Thyroid gland (tissue), 4 donors: ENCODE data around the gene SETD2. TPM values are rescaled to one million over a fixed set of nuclear protein-coding genes. Genes with fewer than 3 reads are reported as not detected.
"Not testable (repeated sequence)": the region's sequence is repeated elsewhere in the genome, so short reads cannot be mapped to it uniquely, and the experiment has no call there.

Experiments
- DNase-seq, 2 donors: peaks; one replicate each; pipeline ENCODE4 v3.0.0-alpha.2; 2019
- H3K27ac ChIP-seq, 3 donors: fragments of 200-600 bp; sonication (generic); 1 replicate in 2 of 3; 2 replicates in 1 of 3; pipeline ENCODE4 v1.5.1; 2016 to 2019; ENCODE audit warnings: mild to moderate bottlenecking in 1 of 3, moderate library complexity in 1 of 3
- H3K27me3 ChIP-seq: fragments of 200-600 bp; sonication (generic); one replicate; pipeline ENCODE4 v1.5.1; 2019
- H3K36me3 ChIP-seq, 2 donors: fragments of 200-600 bp; sonication (generic); one replicate each; pipeline ENCODE4 v1.5.1; 2016 to 2019
- H3K4me1 ChIP-seq, 2 donors: fragments of 200-600 bp; sonication (generic); one replicate each; pipeline ENCODE4 v1.5.1; 2017 to 2019
- H3K4me3 ChIP-seq, 3 donors: fragments of 200-600 bp; sonication (generic); replicated peaks in 1 of 3; 1 replicate in 2 of 3; 2 replicates in 1 of 3; pipeline ENCODE4 v1.5.1; 2016; ENCODE audit warnings: mild to moderate bottlenecking in 1 of 3
- H3K9me3 ChIP-seq: fragments of 200-600 bp; sonication (generic); one replicate; pipeline ENCODE4 v1.5.1; 2017
- POLR2A ChIP-seq, 2 donors: fragments of 450-650 bp; IDR thresholded peaks; one replicate each; pipeline ENCODE4 v1.6.1; 2017; ENCODE audit warnings: antibody characterized with exemption in 2 of 2, mild to moderate bottlenecking in 2 of 2, moderate library complexity in 1 of 2
- WGBS, 2 donors: methylation state at CpG; one replicate each; pipeline ENCODE4 v1.1.5; 2017; 5-methylcytosine and 5-hydroxymethylcytosine counted together
- intact Hi-C: fragments of 100-400 bp; cut with DNase I; formaldehyde crosslinking; loops from one replicate; pipeline ENCODE4 v1.15.1; 2023
- total RNA-seq, 4 donors: library from RNA; depleted of rRNA; stranded (reverse); fragments of >200 nt; gene quantifications; one replicate each; pipeline ENCODE4 v1.2.3, GENCODE V29; 2016
- TF ChIP-seq, protein P1 (sequence below), 6 experiments: fragments of 200-600 bp in 3 of 6; fragments of 450-650 bp in 3 of 6; sonication (generic) in 3 of 6; IDR thresholded peaks; one replicate each; pipeline ENCODE4 v1.5.1; 2016 to 2019; ENCODE audit warnings: antibody characterized with exemption in 6 of 6, mild to moderate bottlenecking in 2 of 6, inconsistent platforms in 1 of 6, moderate library complexity in 1 of 6

Gene SETD2
- total RNA-seq, 4 donors from 2014 or later = 74.3 to 128 (median 85.5) TPM

DNA sequence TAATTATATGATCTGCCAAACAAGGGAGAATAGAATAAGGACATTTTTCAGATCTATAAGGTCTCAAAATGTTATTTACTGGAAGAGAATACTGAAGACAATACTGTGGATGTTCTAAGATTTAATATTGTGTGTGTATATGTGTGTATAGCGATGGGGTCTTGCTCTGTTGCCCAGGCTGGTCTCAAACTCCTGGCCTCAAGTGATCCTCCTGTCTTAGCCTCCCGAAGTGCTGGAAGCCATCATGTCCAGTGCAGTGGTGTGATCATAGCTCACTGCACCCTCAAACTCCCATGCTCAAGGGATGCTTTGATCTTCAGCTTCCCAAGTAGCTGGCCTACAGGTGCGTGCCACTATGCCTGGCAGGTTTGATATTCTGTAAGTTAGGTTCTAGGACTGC, 93.1 kb downstream of the SETD2 start:
- TF ChIP-seq POLR2A (IDR thresholded peaks at IDR 0.05) = no peak
- TF ChIP-seq, protein P1, sequence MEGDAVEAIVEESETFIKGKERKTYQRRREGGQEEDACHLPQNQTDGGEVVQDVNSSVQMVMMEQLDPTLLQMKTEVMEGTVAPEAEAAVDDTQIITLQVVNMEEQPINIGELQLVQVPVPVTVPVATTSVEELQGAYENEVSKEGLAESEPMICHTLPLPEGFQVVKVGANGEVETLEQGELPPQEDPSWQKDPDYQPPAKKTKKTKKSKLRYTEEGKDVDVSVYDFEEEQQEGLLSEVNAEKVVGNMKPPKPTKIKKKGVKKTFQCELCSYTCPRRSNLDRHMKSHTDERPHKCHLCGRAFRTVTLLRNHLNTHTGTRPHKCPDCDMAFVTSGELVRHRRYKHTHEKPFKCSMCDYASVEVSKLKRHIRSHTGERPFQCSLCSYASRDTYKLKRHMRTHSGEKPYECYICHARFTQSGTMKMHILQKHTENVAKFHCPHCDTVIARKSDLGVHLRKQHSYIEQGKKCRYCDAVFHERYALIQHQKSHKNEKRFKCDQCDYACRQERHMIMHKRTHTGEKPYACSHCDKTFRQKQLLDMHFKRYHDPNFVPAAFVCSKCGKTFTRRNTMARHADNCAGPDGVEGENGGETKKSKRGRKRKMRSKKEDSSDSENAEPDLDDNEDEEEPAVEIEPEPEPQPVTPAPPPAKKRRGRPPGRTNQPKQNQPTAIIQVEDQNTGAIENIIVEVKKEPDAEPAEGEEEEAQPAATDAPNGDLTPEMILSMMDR (IDR thresholded peaks at IDR 0.05) = no peak
- Histone ChIP-seq H3K27me3 (no peaks in the 10 kb centered on the region), H3K36me3 (peaks cover 0 to 5% of the 10 kb centered on the region in 2 donors), H3K4me3 (no peak overlapping the region), H3K4me1 (no peaks in the 10 kb centered on the region), H3K9me3 (no peaks in the 10 kb centered on the region), H3K27ac (no peak overlapping the region)
- intact Hi-C loops = no loop called here
- no peak for DNase-seq
- 99 to 100% methylated on average over 3 of the region's 3 CpGs for WGBS, 2 donors

DNA sequence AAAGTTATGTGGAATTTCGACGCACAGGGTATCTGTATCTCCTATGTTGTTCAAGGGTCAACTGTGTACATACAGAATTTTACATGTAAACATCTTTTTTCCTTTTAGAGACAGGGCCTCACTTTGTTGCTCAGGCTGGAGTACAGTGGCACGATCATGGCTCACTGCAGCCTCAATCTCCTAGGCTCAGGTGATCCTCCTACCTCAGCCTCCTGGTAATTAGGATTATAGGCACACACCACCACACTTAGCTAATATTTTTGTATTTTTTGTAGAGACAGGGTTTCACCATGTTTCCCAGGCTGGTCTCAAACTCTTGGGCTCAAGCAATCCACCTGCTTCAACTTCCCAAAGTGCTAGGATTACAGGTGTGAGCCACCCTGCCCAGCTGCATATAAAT, 97.7 kb downstream of the SETD2 start:
- H3K27ac ChIP-seq, intact Hi-C loops, DNase-seq, H3K9me3 ChIP-seq, H3K36me3 ChIP-seq, H3K27me3 ChIP-seq, H3K4me3 ChIP-seq, H3K4me1 ChIP-seq: not testable (repeated sequence)
- 97% methylated on average over 3 of the region's 3 CpGs for WGBS, 2 donors

DNA sequence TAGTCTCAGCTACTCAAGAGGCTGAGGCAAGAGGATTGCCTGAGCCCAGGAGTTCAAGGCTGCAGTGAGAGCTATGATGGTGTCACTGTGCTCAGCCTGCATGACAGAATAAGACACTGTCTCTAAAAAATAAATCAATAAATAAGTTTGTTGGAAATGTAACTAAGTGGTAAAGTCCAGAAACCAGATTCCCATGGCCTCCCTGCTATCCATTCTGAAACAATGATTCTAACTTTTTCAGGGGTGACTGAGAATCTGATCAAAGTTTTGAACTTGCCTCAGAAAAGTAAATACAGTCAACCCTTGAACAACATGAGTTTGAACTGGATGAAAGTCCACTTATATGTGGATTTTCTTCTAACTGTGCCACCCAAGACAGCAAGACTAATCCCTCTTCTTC, 98.2 kb downstream of the SETD2 start:
- Histone ChIP-seq H3K36me3 (no peaks in the 10 kb centered on the region), H3K27ac (no peak overlapping the region), H3K4me3 (no peak overlapping the region), H3K9me3 (no peaks in the 10 kb centered on the region), H3K4me1 (no peaks in the 10 kb centered on the region), H3K27me3 (no peaks in the 10 kb centered on the region)
- intact Hi-C loops = no loop called here
- TF ChIP-seq, protein P1 (IDR thresholded peaks at IDR 0.05) = no peak
- DNase-seq = no peak

DNA sequence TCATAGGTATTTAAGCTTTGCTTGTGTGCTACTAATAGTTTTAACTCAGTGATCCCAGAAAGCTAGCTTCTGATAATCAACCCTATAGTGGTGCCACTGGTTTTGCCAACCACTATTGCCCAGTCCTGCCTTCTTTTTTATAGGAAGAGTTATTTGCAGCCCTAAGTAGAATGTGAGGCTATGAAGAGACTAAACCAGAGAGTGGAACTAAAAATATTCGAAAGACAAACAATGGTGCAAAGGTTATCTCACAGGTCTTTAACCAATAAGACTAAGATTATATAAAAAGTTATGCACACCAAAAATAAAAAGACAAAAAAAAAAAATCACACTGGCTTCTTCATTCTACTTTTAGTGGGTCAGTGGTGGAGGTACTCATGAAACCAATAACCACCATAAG, 98.9 kb downstream of the SETD2 start:
- Histone ChIP-seq H3K36me3 (no peaks in the 10 kb centered on the region), H3K27ac (no peak overlapping the region), H3K9me3 (no peaks in the 10 kb centered on the region), H3K4me3 (no peak overlapping the region), H3K4me1 (no peaks in the 10 kb centered on the region), H3K27me3 (no peaks in the 10 kb centered on the region)
- intact Hi-C loops = no loop called here
- no peak for DNase-seq
- 93 to 100% methylated on average over 1 of the region's 1 CpG for WGBS, 2 donors
- TF ChIP-seq, protein P1 (IDR thresholded peaks at IDR 0.05) = no peak
- no peak for TF ChIP-seq POLR2A (IDR thresholded peaks at IDR 0.05)

DNA sequence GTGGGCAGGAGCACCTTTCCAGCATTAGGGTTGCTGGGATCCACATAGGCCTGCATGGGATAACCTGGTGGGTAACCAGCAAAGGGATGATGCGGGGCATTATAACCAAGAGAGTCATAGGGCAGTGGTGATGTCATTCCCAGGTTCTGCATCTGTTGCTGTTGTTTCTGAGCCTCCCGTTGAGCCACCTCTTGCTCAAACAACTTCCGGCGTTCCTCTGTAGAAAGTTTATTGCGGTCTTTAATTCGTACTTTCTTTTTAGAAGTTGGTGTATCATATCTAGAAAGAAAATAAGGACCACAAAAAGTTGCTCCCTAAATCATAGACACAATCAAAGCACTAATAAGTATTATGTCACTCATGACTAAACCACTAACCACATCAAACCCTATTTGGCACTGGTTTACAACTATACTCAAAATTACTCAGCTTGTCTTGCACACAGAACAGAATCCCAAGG, 106.7 kb downstream of the SETD2 start:
- no peaks in the 10 kb centered on the region for H3K27me3 ChIP-seq
- intact Hi-C loops = no loop called here
- 93% methylated on average over 6 of the region's 6 CpGs for WGBS, 2 donors

More for the DNA sequence above, 106.7 kb downstream of the SETD2 start:
- Histone ChIP-seq H3K9me3 (no peaks in the 10 kb centered on the region), H3K4me1 (no peaks in the 10 kb centered on the region), H3K4me3 (no peak overlapping the region), H3K27ac (no peak overlapping the region), H3K36me3 (peaks cover 7 to 13% of the 10 kb centered on the region in 2 donors)
- TF ChIP-seq, protein P1 (IDR thresholded peaks at IDR 0.05) = no peak
- no peak for TF ChIP-seq POLR2A (IDR thresholded peaks at IDR 0.05)
- no peak for DNase-seq
